ENCODE data around the gene MT1HL1.

Gene MT1HL1

GRCh38 chr1:237029240-237029639 is 25.0 kb upstream of the MT1HL1 start:
- TF ChIP-seq TAF1 (IDR thresholded peaks at IDR 0.05; ENCODE audit: borderline replicate concordance, insufficient read depth, low read length) (no peak), FOXP2 (optimal IDR thresholded peaks at IDR 0.05; ENCODE audit: borderline replicate concordance, extremely low read depth, extremely low read length, insufficient read depth) (no peak), POLR2AphosphoS5 (IDR thresholded peaks at IDR 0.05; ENCODE audit: low read depth, low read length) (no peak), SIN3A (IDR thresholded peaks at IDR 0.05; ENCODE audit: borderline replicate concordance, insufficient read depth, low read length) (no peak), REST (IDR thresholded peaks at IDR 0.05; ENCODE audit: insufficient read depth in 1 of 2, low read depth in 2 of 2, low read length in 2 of 2) (no peak)

- TF ChIP-seq TAF1 (IDR thresholded peaks at IDR 0.05; ENCODE audit: borderline replicate concordance, insufficient read depth, low read length) = no peak
- TF ChIP-seq REST (IDR thresholded peaks at IDR 0.05; ENCODE audit: insufficient read depth in 1 of 2, low read depth in 2 of 2, low read length in 2 of 2) = no peak
- TF ChIP-seq SIN3A (IDR thresholded peaks at IDR 0.05; ENCODE audit: borderline replicate concordance, insufficient read depth, low read length) = no peak
- no peak for TF ChIP-seq POLR2AphosphoS5 (IDR thresholded peaks at IDR 0.05; ENCODE audit: low read depth, low read length)
- TF ChIP-seq FOXP2 (optimal IDR thresholded peaks at IDR 0.05; ENCODE audit: borderline replicate concordance, extremely low read depth, extremely low read length, insufficient read depth) = no peak
Observed at GRCh38 chr1:237025358-237026074, 21.3 kb upstream of the MT1HL1 start.

- no peak for TF ChIP-seq SIN3A (IDR thresholded peaks at IDR 0.05; ENCODE audit: borderline replicate concordance, insufficient read depth, low read length)
- TF ChIP-seq REST (IDR thresholded peaks at IDR 0.05; ENCODE audit: insufficient read depth in 1 of 2, low read depth in 2 of 2, low read length in 2 of 2) = no peak
- TF ChIP-seq FOXP2 (optimal IDR thresholded peaks at IDR 0.05; ENCODE audit: borderline replicate concordance, extremely low read depth, extremely low read length, insufficient read depth) = no peak
- TF ChIP-seq TAF1 (IDR thresholded peaks at IDR 0.05; ENCODE audit: borderline replicate concordance, insufficient read depth, low read length) = no peak
- TF ChIP-seq POLR2AphosphoS5 (IDR thresholded peaks at IDR 0.05; ENCODE audit: low read depth, low read length) = no peak
Observed at GRCh38 chr1:237018896-237019295, 14.7 kb upstream of the MT1HL1 start.

- TF ChIP-seq TAF1 (IDR thresholded peaks at IDR 0.05; ENCODE audit: borderline replicate concordance, insufficient read depth, low read length) (no peak), POLR2AphosphoS5 (IDR thresholded peaks at IDR 0.05; ENCODE audit: low read depth, low read length) (no peak), SIN3A (IDR thresholded peaks at IDR 0.05; ENCODE audit: borderline replicate concordance, insufficient read depth, low read length) (no peak), FOXP2 (optimal IDR thresholded peaks at IDR 0.05; ENCODE audit: borderline replicate concordance, extremely low read depth, extremely low read length, insufficient read depth) (no peak), REST (IDR thresholded peaks at IDR 0.05; ENCODE audit: insufficient read depth in 1 of 2, low read depth in 2 of 2, low read length in 2 of 2) (no peak)
Observed at GRCh38 chr1:237016626-237017025, 12.4 kb upstream of the MT1HL1 start.

All from PFSK-1 (cell line).